22Rv1 (cell line): ENCODE results near the gene RNF166.

Experiments
- CTCF ChIP-seq: fragments of 450-650 bp; IDR thresholded peaks from 2 replicates; pipeline ENCODE4 v1.5.1; 2017; ENCODE audit warnings: mild to moderate bottlenecking
- ZFX ChIP-seq: fragments of 450-650 bp; IDR thresholded peaks from 2 replicates; pipeline ENCODE4 v1.6.1; 2017; ENCODE audit warnings: antibody characterized with exemption, borderline replicate concordance

GRCh38 chr16:88655733-88656281 lies 50.4 kb downstream of the RNF166 start:
- TF ChIP-seq CTCF, result no peak
- TF ChIP-seq ZFX, result no peak
